ENCODE results near the gene IGFBP6.

Gene IGFBP6

DNA sequence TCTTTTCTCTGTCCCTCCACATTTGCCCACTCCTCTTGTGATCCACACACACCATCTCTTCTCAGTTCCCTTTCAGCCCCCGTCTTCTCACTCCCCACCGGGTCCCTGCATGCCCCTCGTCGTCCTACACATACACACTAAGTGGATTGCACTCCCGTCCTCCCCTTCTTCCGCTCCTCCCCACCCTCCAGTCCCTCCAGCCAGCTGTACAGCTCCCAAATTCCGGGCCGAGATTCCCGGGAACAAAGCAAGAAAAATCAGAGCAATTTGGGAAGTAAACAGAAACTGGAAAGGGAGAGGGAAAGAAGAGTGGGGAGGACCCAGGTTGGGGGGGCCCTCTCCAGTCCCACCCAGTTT is 282 bp upstream of the IGFBP6 start:
- peak; percentile 6 for DNase-seq (ENCODE audit: insufficient read length, low spot score)
- FAIRE-seq = no peak
- TF ChIP-seq, protein P1, sequence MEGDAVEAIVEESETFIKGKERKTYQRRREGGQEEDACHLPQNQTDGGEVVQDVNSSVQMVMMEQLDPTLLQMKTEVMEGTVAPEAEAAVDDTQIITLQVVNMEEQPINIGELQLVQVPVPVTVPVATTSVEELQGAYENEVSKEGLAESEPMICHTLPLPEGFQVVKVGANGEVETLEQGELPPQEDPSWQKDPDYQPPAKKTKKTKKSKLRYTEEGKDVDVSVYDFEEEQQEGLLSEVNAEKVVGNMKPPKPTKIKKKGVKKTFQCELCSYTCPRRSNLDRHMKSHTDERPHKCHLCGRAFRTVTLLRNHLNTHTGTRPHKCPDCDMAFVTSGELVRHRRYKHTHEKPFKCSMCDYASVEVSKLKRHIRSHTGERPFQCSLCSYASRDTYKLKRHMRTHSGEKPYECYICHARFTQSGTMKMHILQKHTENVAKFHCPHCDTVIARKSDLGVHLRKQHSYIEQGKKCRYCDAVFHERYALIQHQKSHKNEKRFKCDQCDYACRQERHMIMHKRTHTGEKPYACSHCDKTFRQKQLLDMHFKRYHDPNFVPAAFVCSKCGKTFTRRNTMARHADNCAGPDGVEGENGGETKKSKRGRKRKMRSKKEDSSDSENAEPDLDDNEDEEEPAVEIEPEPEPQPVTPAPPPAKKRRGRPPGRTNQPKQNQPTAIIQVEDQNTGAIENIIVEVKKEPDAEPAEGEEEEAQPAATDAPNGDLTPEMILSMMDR (IDR thresholded peaks at IDR 0.05; ENCODE audit: insufficient read depth, missing control alignments) = no peak

DNA sequence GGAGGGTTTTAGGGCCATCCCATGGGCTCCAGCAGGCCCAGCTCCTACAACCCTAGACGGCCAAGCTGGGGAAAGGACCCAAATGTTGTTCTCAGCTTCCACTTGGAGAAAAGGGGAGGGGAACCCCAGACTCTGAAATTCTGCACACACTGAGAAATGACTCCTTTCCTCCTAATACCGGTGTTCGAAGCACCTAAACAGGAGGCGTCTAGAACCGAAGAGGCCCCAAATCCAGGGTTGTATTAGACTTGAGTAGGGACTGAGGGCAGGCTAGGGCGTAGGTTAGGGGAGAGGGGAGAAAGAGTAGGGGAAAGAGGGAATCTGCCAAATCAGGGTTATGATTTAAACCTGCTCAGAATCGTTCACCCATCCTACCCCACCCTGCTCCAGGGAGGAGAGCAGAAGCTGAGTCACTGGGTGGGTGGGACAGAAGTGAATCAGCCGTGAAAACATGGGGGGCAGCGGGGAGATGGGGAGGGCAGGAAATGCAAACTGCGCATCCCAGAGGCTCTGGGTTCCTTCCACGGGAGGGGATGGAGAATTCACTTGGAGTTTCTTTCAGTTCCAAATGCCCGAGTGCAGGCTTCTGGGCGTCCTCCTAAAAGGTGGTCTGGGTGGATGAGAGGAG is 1.0 kb downstream of the IGFBP6 start:
- FAIRE-seq = no peak
- TF ChIP-seq, protein P1 (IDR thresholded peaks at IDR 0.05; ENCODE audit: insufficient read depth, missing control alignments) = no peak
- peak; percentile 6 for DNase-seq (ENCODE audit: insufficient read length, low spot score)

DNA sequence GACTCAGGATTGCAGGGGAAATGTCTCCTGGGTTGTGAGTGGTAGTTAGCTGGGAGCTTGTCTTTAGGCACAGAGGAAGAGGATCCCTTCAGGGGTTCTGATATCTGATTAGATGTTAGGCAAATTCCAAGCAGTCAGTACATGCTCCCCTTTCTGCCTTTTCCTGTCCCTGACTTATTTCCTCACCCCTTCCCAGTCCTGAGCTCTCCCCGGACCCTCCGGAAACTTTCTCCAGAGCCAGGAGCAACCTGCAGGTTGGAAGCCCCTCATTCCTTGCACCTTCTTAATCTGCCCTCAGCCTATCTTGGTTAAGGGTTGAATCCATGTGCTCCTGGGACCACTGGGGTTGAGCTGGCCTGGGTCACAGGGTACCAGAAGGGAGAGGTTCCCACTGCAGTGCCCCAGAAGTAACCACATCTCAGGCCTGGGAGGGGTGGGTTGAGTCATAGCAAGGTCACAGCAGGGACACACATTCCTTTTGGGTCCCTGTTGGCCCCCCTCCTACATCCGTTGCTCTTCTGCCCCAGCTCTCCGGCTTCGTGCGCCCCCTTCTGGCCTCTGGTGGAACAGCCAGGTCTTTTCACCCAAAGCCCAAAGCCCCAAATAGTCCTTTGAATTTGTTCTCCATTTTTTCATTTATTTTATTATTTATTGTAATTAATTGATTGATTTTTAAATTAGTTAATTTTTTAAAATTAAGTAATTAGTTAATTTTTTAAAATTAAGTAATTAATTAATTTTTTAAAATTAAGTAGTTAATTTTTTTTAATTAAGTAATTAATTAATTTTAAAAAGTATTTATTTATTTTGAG is 1.8 kb downstream of the IGFBP6 start:
- DNase-seq (ENCODE audit: insufficient read length, low spot score) (peak; percentile 82), FAIRE-seq (no peak)
- TF ChIP-seq, protein P1 (IDR thresholded peaks at IDR 0.05; ENCODE audit: insufficient read depth, missing control alignments) = peak; percentile 90

DNA sequence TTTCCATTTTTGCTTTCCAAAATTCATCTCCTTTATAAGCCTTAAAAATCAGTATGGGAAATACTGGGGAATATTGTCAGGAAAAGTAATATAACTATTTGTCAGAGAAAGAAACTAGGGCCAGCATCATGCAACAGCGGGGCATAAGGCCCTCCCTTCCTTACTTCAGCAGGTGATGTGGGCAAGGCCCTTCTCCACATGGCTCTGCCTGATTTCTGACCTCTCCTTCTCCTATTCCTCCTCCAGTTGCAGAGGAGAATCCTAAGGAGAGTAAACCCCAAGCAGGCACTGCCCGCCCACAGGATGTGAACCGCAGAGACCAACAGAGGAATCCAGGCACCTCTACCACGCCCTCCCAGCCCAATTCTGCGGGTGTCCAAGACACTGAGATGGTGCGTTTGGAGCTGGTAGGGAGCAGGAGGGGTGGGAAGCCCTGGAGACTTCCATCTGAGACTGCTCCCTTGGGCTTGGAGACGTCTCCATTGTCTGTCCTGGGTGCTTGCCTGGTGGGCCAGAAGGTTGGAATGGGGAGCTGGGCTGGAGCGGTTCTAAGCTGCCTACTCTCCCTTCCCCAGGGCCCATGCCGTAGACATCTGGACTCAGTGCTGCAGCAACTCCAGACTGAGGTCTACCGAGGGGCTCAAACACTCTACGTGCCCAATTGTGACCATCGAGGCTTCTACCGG is 3.1 kb downstream of the IGFBP6 start:
- TF ChIP-seq, protein P1 (IDR thresholded peaks at IDR 0.05; ENCODE audit: insufficient read depth, missing control alignments) = no peak
- peak; percentile 3 for DNase-seq (ENCODE audit: insufficient read length, low spot score)
- no peak for FAIRE-seq

DNA sequence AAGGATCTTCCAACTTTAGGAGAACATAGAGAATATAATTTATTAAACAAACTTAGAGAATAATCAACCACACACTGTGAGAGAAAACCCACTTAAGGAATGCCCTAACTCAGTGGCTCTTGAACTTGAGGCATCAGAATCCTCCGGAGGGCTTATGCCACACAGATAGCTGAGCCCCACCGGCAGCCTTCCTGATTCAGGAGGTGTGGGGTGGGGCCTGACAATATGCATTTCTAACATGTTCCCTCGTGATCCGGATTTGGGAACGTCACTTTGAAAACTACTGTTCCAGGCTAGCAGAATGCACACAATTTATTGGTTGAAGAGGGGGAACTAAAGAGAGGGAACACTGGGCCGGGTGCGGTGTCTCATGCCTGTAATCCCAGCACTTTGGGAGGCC is 3.8 kb downstream of the IGFBP6 start:
- DNase-seq (ENCODE audit: insufficient read length, low spot score) (peak; percentile 8), FAIRE-seq (no peak)
- TF ChIP-seq, protein P1 (IDR thresholded peaks at IDR 0.05; ENCODE audit: insufficient read depth, missing control alignments) = no peak

DNA sequence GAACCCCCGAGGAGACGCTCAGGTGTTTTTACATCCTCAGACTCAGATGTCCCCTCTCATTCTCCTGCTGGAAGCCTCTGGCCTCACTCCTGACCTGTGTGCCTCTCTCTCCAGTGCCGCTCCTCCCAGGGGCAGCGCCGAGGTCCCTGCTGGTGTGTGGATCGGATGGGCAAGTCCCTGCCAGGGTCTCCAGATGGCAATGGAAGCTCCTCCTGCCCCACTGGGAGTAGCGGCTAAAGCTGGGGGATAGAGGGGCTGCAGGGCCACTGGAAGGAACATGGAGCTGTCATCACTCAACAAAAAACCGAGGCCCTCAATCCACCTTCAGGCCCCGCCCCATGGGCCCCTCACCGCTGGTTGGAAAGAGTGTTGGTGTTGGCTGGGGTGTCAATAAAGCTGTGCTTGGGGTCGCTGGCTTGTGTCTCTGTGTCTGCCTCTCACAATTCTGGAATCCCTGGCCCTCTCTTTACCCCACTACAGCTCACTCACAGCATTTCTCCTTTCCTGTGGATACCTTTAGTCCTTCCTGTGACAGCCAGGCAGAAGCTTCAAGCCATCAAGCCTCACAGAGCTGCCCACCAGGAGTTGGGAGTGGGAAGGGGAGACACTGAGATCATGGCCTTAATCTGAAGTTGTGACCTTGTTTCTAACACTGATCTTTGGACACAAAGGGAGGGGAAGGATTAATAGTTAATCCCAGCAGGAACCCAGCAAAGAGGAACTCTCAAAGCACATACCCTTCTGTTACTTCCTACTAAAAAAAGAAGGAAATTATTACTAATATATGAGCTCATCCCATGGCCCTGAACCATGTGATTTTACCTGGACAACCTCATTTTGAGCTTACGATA is 4.7 kb downstream of the IGFBP6 start:
- TF ChIP-seq, protein P1 (IDR thresholded peaks at IDR 0.05; ENCODE audit: insufficient read depth, missing control alignments) = no peak
- DNase-seq (ENCODE audit: insufficient read length, low spot score) (peak; percentile 56), FAIRE-seq (no peak)

Measured in D721Med (cell line).